Middle frontal gyrus (tissue), 1 donor: ENCODE measurements around the gene SREK1.
"Not testable (repeated sequence)": the region's sequence is repeated elsewhere in the genome, so short reads cannot be mapped to it uniquely, and the experiment has no call there.

ENCODE experiments used
- DNase-seq: peaks from one replicate; pipeline ENCODE4 v3.0.0-alpha.2; 2015; ENCODE audit warnings: low spot score; ENCODE audit errors: extremely low spot score

SREK1 gene

GRCh38 chr5:66222455-66222854, 78.4 kb downstream of the SREK1 start:
- DNase-seq = no peak

- not testable (repeated sequence) for DNase-seq
These were observed 78.8 kb downstream of the SREK1 start for GRCh38 chr5:66222896-66223295.

GRCh38 chr5:66223637-66224036, 79.5 kb downstream of the SREK1 start:
- peak; percentile 5 for DNase-seq

GRCh38 chr5:66224274-66224673, 80.2 kb downstream of the SREK1 start:
- DNase-seq = no peak

- no peak for DNase-seq
These were observed 80.9 kb downstream of the SREK1 start for GRCh38 chr5:66224773-66225553.

- no peak for DNase-seq
These were observed 86.5 kb downstream of the SREK1 start for GRCh38 chr5:66230551-66230950.

- DNase-seq = no peak
These were observed 87.4 kb downstream of the SREK1 start for GRCh38 chr5:66231508-66231907.

- DNase-seq = no peak
These were observed 88.2 kb downstream of the SREK1 start for GRCh38 chr5:66232275-66232674.

GRCh38 chr5:66232706-66233445, 88.8 kb downstream of the SREK1 start:
- no peak for DNase-seq
